Measurements from ENCODE around the gene MTCH2.

GRCh38 chr11:47667135-47667534 is 24.8 kb upstream of the MTCH2 start:
- TF ChIP-seq ZNF274 (IDR thresholded peaks at IDR 0.05; ENCODE audit: low read depth, low read length) (no peak), SUZ12 (IDR thresholded peaks at IDR 0.05; ENCODE audit: extremely low read depth, insufficient read depth, insufficient read length) (no peak), YY1 (IDR thresholded peaks at IDR 0.05; ENCODE audit: insufficient read depth, insufficient read length) (no peak)

Data from NT2/D1 (cell line).